ENCODE measurements around the gene OR6S1.
A peak's percentile ranks its signal among the peaks of the same experiment; 100 is the strongest.

OR6S1 gene

GRCh38 chr14:20641591-20641990 is at the start of gene OR6S1:
TSS of gene OR6S1 (minus strand) at chr14:20641691. CDS start at chr14:20641691, 0 bp downstream.
- no peak for DNase-seq (ENCODE audit: low read depth in 2 of 2)

- no peak for DNase-seq (ENCODE audit: low read depth in 2 of 2)
Measured at GRCh38 chr14:20690848-20691640, 49.6 kb upstream of the OR6S1 start.

- DNase-seq (ENCODE audit: low read depth in 2 of 2), result no peak
Measured at GRCh38 chr14:20688167-20688839, 46.8 kb upstream of the OR6S1 start, which contains the start of gene ANG. TSS of gene ANG (plus strand) at chr14:20688764. CDS start at chr14:20693565, 4,801 bp downstream.

GRCh38 chr14:20687362-20688166 is 46.1 kb upstream of the OR6S1 start:
- DNase-seq (ENCODE audit: low read depth in 2 of 2), result no peak

GRCh38 chr14:20686386-20687143 is 45.1 kb upstream of the OR6S1 start:
- DNase-seq (ENCODE audit: low read depth in 2 of 2), result no peak

- DNase-seq (ENCODE audit: low read depth in 2 of 2), result no peak
Measured at GRCh38 chr14:20684662-20685456, 43.4 kb upstream of the OR6S1 start.

GRCh38 chr14:20683891-20684661 is 42.6 kb upstream of the OR6S1 start, which contains the start of gene RNASE4:
TSS of gene RNASE4 (plus strand) at chr14:20684560. CDS start at chr14:20699372, 14,812 bp downstream.
- peak; percentile 66 to 77 for DNase-seq (ENCODE audit: low read depth in 2 of 2)

- DNase-seq (ENCODE audit: low read depth in 2 of 2), result peak; percentile 76 to 86
Measured at GRCh38 chr14:20683125-20683890, 41.8 kb upstream of the OR6S1 start.

- DNase-seq (ENCODE audit: low read depth in 2 of 2), result peak; percentile 62 to 73
Measured at GRCh38 chr14:20682435-20683124, 41.1 kb upstream of the OR6S1 start.

- no peak for DNase-seq (ENCODE audit: low read depth in 2 of 2)
Measured at GRCh38 chr14:20682127-20682434, 40.6 kb upstream of the OR6S1 start.

- DNase-seq (ENCODE audit: low read depth in 2 of 2), result peak; percentile 86 to 90
Measured at GRCh38 chr14:20681348-20682126, 40.0 kb upstream of the OR6S1 start.

- no peak for DNase-seq (ENCODE audit: low read depth in 2 of 2)
Measured at GRCh38 chr14:20680843-20681347, 39.4 kb upstream of the OR6S1 start.

- DNase-seq (ENCODE audit: low read depth in 2 of 2), result no peak
Measured at GRCh38 chr14:20680363-20680762, 38.9 kb upstream of the OR6S1 start.

- no peak for DNase-seq (ENCODE audit: low read depth in 2 of 2)
Measured at GRCh38 chr14:20679907-20680306, 38.4 kb upstream of the OR6S1 start.

- DNase-seq (ENCODE audit: low read depth in 2 of 2), result no peak
Measured at GRCh38 chr14:20676072-20676471, 34.6 kb upstream of the OR6S1 start.

- DNase-seq (ENCODE audit: low read depth in 2 of 2), result no peak
Measured at GRCh38 chr14:20675669-20676068, 34.2 kb upstream of the OR6S1 start.

GRCh38 chr14:20671597-20672283 is 30.2 kb upstream of the OR6S1 start:
- DNase-seq (ENCODE audit: low read depth in 2 of 2), result no peak
